Subcutaneous adipose tissue (tissue), 4 donors: Measurements from ENCODE around the gene NOP9. TPM values are rescaled to one million over a fixed set of nuclear protein-coding genes. Genes with fewer than 3 reads are reported as not detected.

ENCODE experiments used
- CTCF ChIP-seq: fragments of 450-650 bp; IDR thresholded peaks from one replicate; pipeline ENCODE4 v1.5.1; 2016; ENCODE audit warnings: low read depth, mild to moderate bottlenecking, control low read depth, antibody characterized with exemption, moderate library complexity
- small RNA-seq: library from RNA; depleted of rRNA; stranded (forward); fragments of <200 nt; gene quantifications from one replicate; pipeline ENCODE3, GENCODE V24; 2016
- total RNA-seq, 4 donors: library from RNA; depleted of rRNA; stranded (reverse); fragments of >200 nt; gene quantifications; one replicate each; pipeline ENCODE4 v1.1.0, GENCODE V29; 2016

The NOP9 gene
- total RNA-seq, 4 donors from 2014 or later = 14.3 to 19.4 (median 15.1) TPM

GRCh38 chr14:24353559-24354481 lies 54.2 kb downstream of the NOP9 start:
- no peak for TF ChIP-seq CTCF

- TF ChIP-seq CTCF = no peak
Observed at GRCh38 chr14:24355009-24355408, 55.4 kb downstream of the NOP9 start.

DNA sequence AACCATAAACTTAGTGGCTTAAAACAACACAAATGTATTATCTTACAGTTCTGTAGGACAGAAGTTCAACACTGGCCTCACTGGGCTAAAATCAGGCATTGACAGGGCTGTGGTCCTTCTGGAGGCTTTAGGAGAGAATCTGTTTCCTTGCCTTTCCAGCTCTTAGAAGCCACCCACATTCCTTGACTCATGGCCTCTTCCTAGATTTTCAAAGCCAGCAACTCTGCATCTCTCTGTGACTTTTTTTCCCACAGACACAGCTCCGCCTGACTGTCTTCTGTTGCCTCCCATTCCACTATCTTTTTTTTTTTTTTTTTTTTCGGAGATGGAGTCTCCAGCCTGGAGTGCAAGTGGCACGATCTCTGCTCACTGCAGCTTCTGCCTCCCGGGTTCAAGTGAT lies 56.6 kb downstream of the NOP9 start:
- no peak for TF ChIP-seq CTCF

Small RNA genes lying within 50 kb of the gene (small RNA-seq; reads per million reads assigned to genes)
- gene RF00026 = not detected

Other genes with a start within 250 kb of the NOP9 start
- under 1 TPM in 3 of 4 donors, not detected in 1; 0.17 to 0.33 (median 0.22) TPM for gene CARMIL3, start 247.8 kb upstream of the NOP9 start, total RNA-seq
- not detected for gene CPNE6, start 228.3 kb upstream of the NOP9 start, total RNA-seq
- gene PCK2, start 205.5 kb upstream of the NOP9 start, total RNA-seq = 100 to 1,000 TPM in 1 of 4 donors, 10 to 100 TPM in 3; 24.0 to 125 (median 53.1) TPM
- 10 to 100 TPM; 39.6 to 83.5 (median 53.2) TPM for gene DCAF11, start 185.1 kb upstream of the NOP9 start, total RNA-seq
- 1 to 10 TPM in 3 of 4 donors, not detected in 1; 1.0 to 3.0 (median 1.1) TPM for gene NRL, start 184.9 kb upstream of the NOP9 start, total RNA-seq
- under 1 TPM in 1 of 4 donors, not detected in 3; 0.68 TPM for gene FITM1, start 169.2 kb upstream of the NOP9 start, total RNA-seq
- gene PSME1, start 163.7 kb upstream of the NOP9 start, total RNA-seq = 100 to 1,000 TPM in 2 of 4 donors, 10 to 100 TPM in 2; 89.6 to 110 (median 99.7) TPM
- gene EMC9, start 158.3 kb upstream of the NOP9 start, total RNA-seq = 10 to 100 TPM in 2 of 4 donors, 1 to 10 TPM in 2; 6.7 to 16.3 (median 11.6) TPM
- 10 to 100 TPM; 34.5 to 42.8 (median 39.5) TPM for gene PSME2, start 153.2 kb upstream of the NOP9 start, total RNA-seq
- 10 to 100 TPM; 21.7 to 54.8 (median 27.4) TPM for gene RNF31, start 152.4 kb upstream of the NOP9 start, total RNA-seq
- gene IRF9, start 138.6 kb upstream of the NOP9 start, total RNA-seq = 10 to 100 TPM; 31.6 to 83.1 (median 55.9) TPM
- gene REC8, start 127.8 kb upstream of the NOP9 start, total RNA-seq = 10 to 100 TPM in 1 of 4 donors, 1 to 10 TPM in 3; 3.1 to 27.7 (median 5.5) TPM
- 10 to 100 TPM; 12.1 to 60.0 (median 17.3) TPM for gene IPO4, start 111.0 kb upstream of the NOP9 start, total RNA-seq
- gene TM9SF1, start 104.4 kb upstream of the NOP9 start, total RNA-seq = 10 to 100 TPM; 36.7 to 46.6 (median 41.5) TPM
- gene TSSK4, start 94.2 kb upstream of the NOP9 start, total RNA-seq = not detected
- gene CHMP4A, start 86.4 kb upstream of the NOP9 start, total RNA-seq = 100 to 1,000 TPM in 2 of 4 donors, 10 to 100 TPM in 2; 54.1 to 114 (median 82.3) TPM
- gene MDP1, start 83.8 kb upstream of the NOP9 start, total RNA-seq = 10 to 100 TPM; 14.3 to 30.3 (median 24.1) TPM
- 100 to 1,000 TPM; 106 to 156 (median 122) TPM for gene NEDD8, start 67.5 kb upstream of the NOP9 start, total RNA-seq
- 10 to 100 TPM; 31.3 to 75.5 (median 54.3) TPM for gene GMPR2, start 66.9 kb upstream of the NOP9 start, total RNA-seq
- gene TINF2, start 57.2 kb upstream of the NOP9 start, total RNA-seq = 10 to 100 TPM; 46.1 to 68.0 (median 58.3) TPM
- gene TGM1, start 36.7 kb upstream of the NOP9 start, total RNA-seq = 1 to 10 TPM in 1 of 4 donors, under 1 TPM in 2, not detected in 1; 0.49 to 1.3 (median 0.85) TPM
- 10 to 100 TPM; 11.9 to 34.9 (median 22.6) TPM for gene RABGGTA, start 28.3 kb upstream of the NOP9 start, total RNA-seq
- gene DHRS1, start 70 bp upstream of the NOP9 start, total RNA-seq = 10 to 100 TPM; 22.7 to 33.0 (median 28.6) TPM
- gene CIDEB, start 8.1 kb downstream of the NOP9 start, total RNA-seq = 10 to 100 TPM in 2 of 4 donors, 1 to 10 TPM in 2; 5.2 to 14.3 (median 10.3) TPM
- gene LTB4R2, start 10.3 kb downstream of the NOP9 start, total RNA-seq = 10 to 100 TPM in 1 of 4 donors, 1 to 10 TPM in 3; 2.0 to 11.9 (median 6.4) TPM
- gene LTB4R, start 11.7 kb downstream of the NOP9 start, total RNA-seq = 10 to 100 TPM in 1 of 4 donors, 1 to 10 TPM in 3; 4.2 to 10.9 (median 7.5) TPM
- 100 to 1,000 TPM in 1 of 4 donors, 10 to 100 TPM in 3; 16.5 to 103 (median 28.8) TPM for gene ADCY4, start 35.2 kb downstream of the NOP9 start, total RNA-seq
- gene RIPK3, start 40.1 kb downstream of the NOP9 start, total RNA-seq = 10 to 100 TPM; 10.3 to 14.3 (median 12.3) TPM
- 10 to 100 TPM; 20.9 to 33.5 (median 26.1) TPM for gene NFATC4, start 68.3 kb downstream of the NOP9 start, total RNA-seq
- 10 to 100 TPM in 1 of 4 donors, 1 to 10 TPM in 3; 4.7 to 14.5 (median 7.8) TPM for gene NYNRIN, start 99.2 kb downstream of the NOP9 start, total RNA-seq
- gene CBLN3, start 129.8 kb downstream of the NOP9 start, total RNA-seq = 1 to 10 TPM; 2.7 to 6.4 (median 4.0) TPM
- 10 to 100 TPM; 29.5 to 81.8 (median 57.2) TPM for gene KHNYN, start 130.1 kb downstream of the NOP9 start, total RNA-seq
- 10 to 100 TPM; 24.5 to 39.7 (median 27.6) TPM for gene SDR39U1, start 142.9 kb downstream of the NOP9 start, total RNA-seq
- gene CMA1, start 208.4 kb downstream of the NOP9 start, total RNA-seq = 1 to 10 TPM in 2 of 4 donors, under 1 TPM in 1, not detected in 1; 0.98 to 2.2 (median 1.9) TPM